ENCODE data around the gene ZNF76. TPM values are rescaled to one million over a fixed set of nuclear protein-coding genes. Genes with fewer than 3 reads are reported as not detected.

Gene ZNF76
- total and polyA plus RNA-seq, 9 of the 15 experiments (the other 6 are each of a cell fraction or from before 2014, with no cell fraction given): 1.2 to 17.8 (median 10.7) TPM

- no peak overlapping the region for H3K4me3 ChIP-seq
- ATAC-seq (0 out of 3 replicates have a peak, but pooled peaks have one; percentile 40), FAIRE-seq (peak; percentile 61), DNase-seq (ENCODE audit: extremely low read depth in 1 of 4, low spot score in 3 of 4) (peak in 1 of 4 experiments; percentile 48)
- no peaks in the 10 kb centered on the region for H4K20me1 ChIP-seq (replicated peaks; ENCODE audit: control insufficient read depth, insufficient read depth, low read length)
- intact Hi-C loops (cut with micrococcal nuclease) (no loop called here), in situ Hi-C loops (cut with MboI) (no loop called here)
- H3K9me1 ChIP-seq (ENCODE audit: control insufficient read depth, insufficient read depth, low read length): no peaks in the 10 kb centered on the region
- H3K79me2 ChIP-seq (ENCODE audit: control insufficient read depth, insufficient read depth, low read length): no peaks in the 10 kb centered on the region
- peaks cover 2 to 10% of the 10 kb centered on the region in 2 experiments; a peak in 3 of 5 replicates for H3K27me3 ChIP-seq (ENCODE audit: control insufficient read depth in 2 of 2, insufficient read depth in 2 of 2, low read length in 2 of 2)
- H3K9ac ChIP-seq (ENCODE audit: insufficient read depth in 1 of 2, low read depth in 2 of 2, low read length in 2 of 2): no peak overlapping the region
- CTCF ChIA-PET (ENCODE audit: low intra/inter-chr PET ratio): interaction anchor here (1.7 to 2.9 kb wide), 2 partner anchors 30 to 34 kb away, joined by 9 to 16 read pairs; partner anchors contain the start of gene DEF6
- H3K4me2 ChIP-seq (ENCODE audit: insufficient read depth, low read length): no peak overlapping the region
- POLR2A ChIA-PET: interaction anchor here (0.8 to 0.9 kb wide), 3 partner anchors 14 to 46 kb away, joined by 3 to 4 read pairs (median 3); partner anchors contain the start of gene PPARD
- no peak overlapping the region for H2AFZ ChIP-seq (ENCODE audit: low read depth, low read length)
- WGBS (ENCODE audit: insufficient coverage, low coverage, missing lambda C conversion rate): 40% methylated on average over 1 of the region's 1 CpG
- H3K9me3 ChIP-seq (replicated peaks; ENCODE audit: control insufficient read depth, insufficient read depth, low read depth, low read length): 0 out of 2 replicates have a peak, but pooled peaks cover 4% of the 10 kb centered on the region
- BruUV-seq (replicated peaks): no TSS peak
- no peaks in the 10 kb centered on the region for H3K36me3 ChIP-seq (ENCODE audit: control insufficient read depth, insufficient read depth, low read length)
- H3K4me1 ChIP-seq (replicated peaks in 1 of 2; ENCODE audit: control insufficient read depth in 2 of 2, insufficient read depth in 2 of 2, low read length in 2 of 2): peaks cover 0 to 3% of the 10 kb centered on the region in 2 experiments; a peak in 1 of 5 replicates
- H3K27ac ChIP-seq (ENCODE audit: extremely low read depth, low read depth, low read length): no peak overlapping the region
- TF ChIP-seq TFAM (CRISPR knock-in tag; conservative IDR thresholded peaks at IDR 0.05) (no peak), MNT (conservative IDR thresholded peaks at IDR 0.05) (no peak), SIN3B (IDR thresholded peaks at IDR 0.05; ENCODE audit: low read depth) (no peak), ZBTB12 (CRISPR knock-in tag; IDR thresholded peaks at IDR 0.05) (no peak), CGGBP1 (CRISPR knock-in tag; IDR thresholded peaks at IDR 0.05) (no peak), ZNF395 (CRISPR knock-in tag; IDR thresholded peaks at IDR 0.05) (no peak), KLF6 (CRISPR knock-in tag; IDR thresholded peaks at IDR 0.05; ENCODE audit: borderline replicate concordance) (no peak), ZNF699 (CRISPR knock-in tag; IDR thresholded peaks at IDR 0.05; ENCODE audit: insufficient replicate concordance) (no peak), TCFL5 (CRISPR knock-in tag; conservative IDR thresholded peaks at IDR 0.05) (no peak), CBX8 (IDR thresholded peaks at IDR 0.05; ENCODE audit: borderline replicate concordance, extremely low read depth, low read depth, low read length, poor library complexity, severe bottlenecking) (no peak), HMG20A (CRISPR knock-in tag; conservative IDR thresholded peaks at IDR 0.05) (no peak), HNRNPL (IDR thresholded peaks at IDR 0.05; ENCODE audit: low read depth, low read length) (no peak), EHMT2 (IDR thresholded peaks at IDR 0.05) (no peak), TRIM28 (IDR thresholded peaks at IDR 0.05) (peak; percentile 90), CREBBP (IDR thresholded peaks at IDR 0.05; ENCODE audit: low read depth, low read length) (no peak), EGR1 (conservative IDR thresholded peaks at IDR 0.05) (no peak), ZNF766 (CRISPR knock-in tag; conservative IDR thresholded peaks at IDR 0.05) (no peak), NELFE (IDR thresholded peaks at IDR 0.05; ENCODE audit: insufficient read depth, insufficient read length) (no peak)
Measured at GRCh38 chr6:35328108-35328723, 68.7 kb downstream of the ZNF76 start.

Measured in K562 (cell line).